Ureter (tissue), 1 donor: Measurements from ENCODE around the gene BCAS3. TPM values are rescaled to one million over a fixed set of nuclear protein-coding genes. Genes with fewer than 3 reads are reported as not detected.
"Not testable (repeated sequence)": the region's sequence is repeated elsewhere in the genome, so short reads cannot be mapped to it uniquely, and the experiment has no call there.

Experiments used
- DNase-seq: peaks from one replicate; pipeline ENCODE4 v3.0.0-alpha.2; 2020; ENCODE audit warnings: low spot score
- total RNA-seq: library from RNA; stranded (reverse); gene quantifications from one replicate; pipeline ENCODE4 v1.2.4, GENCODE V29; 2023
- donor health status: DM: yes; HTN: yes; CAD: no.

BCAS3 gene
- total RNA-seq, 1 donor from 2014 or later = 57.9 TPM

- DNase-seq = no peak
Observed at GRCh38 chr17:61002316-61002736, 324.7 kb downstream of the BCAS3 start.

GRCh38 chr17:61005358-61005757, 327.7 kb downstream of the BCAS3 start:
- DNase-seq = no peak

- DNase-seq = not testable (repeated sequence)
Observed at GRCh38 chr17:61005958-61006357, 328.3 kb downstream of the BCAS3 start.

GRCh38 chr17:61007980-61008379, 330.3 kb downstream of the BCAS3 start:
- no peak for DNase-seq

GRCh38 chr17:61009663-61010062, 332.0 kb downstream of the BCAS3 start:
- DNase-seq = no peak

GRCh38 chr17:61010661-61011170, 333.1 kb downstream of the BCAS3 start:
- no peak for DNase-seq

- DNase-seq = no peak
Observed at GRCh38 chr17:61011251-61011650, 333.6 kb downstream of the BCAS3 start.

GRCh38 chr17:61015966-61016365, 338.3 kb downstream of the BCAS3 start:
- DNase-seq = no peak

GRCh38 chr17:61017317-61018006, 339.8 kb downstream of the BCAS3 start:
- DNase-seq = no peak

GRCh38 chr17:61018938-61019337, 341.3 kb downstream of the BCAS3 start:
- no peak for DNase-seq

GRCh38 chr17:61023996-61024395, 346.3 kb downstream of the BCAS3 start:
- no peak for DNase-seq

GRCh38 chr17:61026818-61027217, 349.2 kb downstream of the BCAS3 start:
- DNase-seq = no peak

- DNase-seq = no peak
Observed at GRCh38 chr17:61029181-61029580, 351.5 kb downstream of the BCAS3 start.

- no peak for DNase-seq
Observed at GRCh38 chr17:61040666-61041065, 363.0 kb downstream of the BCAS3 start.

- not testable (repeated sequence) for DNase-seq
Observed at GRCh38 chr17:61042348-61042747, 364.7 kb downstream of the BCAS3 start.

GRCh38 chr17:61047515-61047914, 369.9 kb downstream of the BCAS3 start:
- DNase-seq = no peak

- no peak for DNase-seq
Observed at GRCh38 chr17:61048376-61049106, 370.9 kb downstream of the BCAS3 start.

GRCh38 chr17:61053469-61053868, 375.8 kb downstream of the BCAS3 start:
- DNase-seq = no peak

- no peak for DNase-seq
Observed at GRCh38 chr17:61054436-61054835, 376.8 kb downstream of the BCAS3 start.

- no peak for DNase-seq
Observed at GRCh38 chr17:61057257-61057656, 379.6 kb downstream of the BCAS3 start.

- DNase-seq = no peak
Observed at GRCh38 chr17:61058066-61058465, 380.4 kb downstream of the BCAS3 start.

GRCh38 chr17:61063528-61063927, 385.9 kb downstream of the BCAS3 start:
- no peak for DNase-seq
